Neural cell (in vitro differentiated cells): ENCODE measurements around the gene C7. TPM values are rescaled to one million over a fixed set of nuclear protein-coding genes. Genes with fewer than 3 reads are reported as not detected.
"Not testable (repeated sequence)": the region's sequence is repeated elsewhere in the genome, so short reads cannot be mapped to it uniquely, and the experiment has no call there.

ENCODE experiments used
- H2AFZ ChIP-seq: fragments of 200-600, 300-800 bp; sonication (generic), shearing (Covaris generic); 2 replicates; pipeline ENCODE4 v1.6.0; 2014; ENCODE audit warnings: low read depth, mild to moderate bottlenecking, antibody characterized with exemption, low read length, moderate library complexity
- H3F3A ChIP-seq: fragments of 200-600 bp; shearing (Covaris generic); 2 replicates; pipeline ENCODE4 v1.6.1; 2016; ENCODE audit warnings: mild to moderate bottlenecking, moderate library complexity, mixed read lengths, antibody characterized with exemption, low read length; ENCODE audit not compliant: insufficient read depth, poor library complexity, severe bottlenecking
- H3K27ac ChIP-seq: fragments of 200-600, 300-800 bp; sonication (generic), shearing (Covaris generic); 2 replicates; pipeline ENCODE4 v1.5.1; 2014; ENCODE audit warnings: mild to moderate bottlenecking, low read length, moderate library complexity
- H3K27me3 ChIP-seq: fragments of 300-800, 200-600 bp; sonication (generic), shearing (Covaris generic); 2 replicates; pipeline ENCODE4 v1.6.0; 2014; ENCODE audit warnings: mild to moderate bottlenecking, low read depth, low read length, moderate library complexity; ENCODE audit not compliant: insufficient read depth
- H3K36me3 ChIP-seq: fragments of 300-800, 200-600 bp; sonication (generic), shearing (Covaris generic); 2 replicates; pipeline ENCODE4 v1.5.1; 2014; ENCODE audit warnings: mild to moderate bottlenecking, antibody characterized with exemption, low read length, moderate library complexity; ENCODE audit not compliant: insufficient read depth
- H3K4me2 ChIP-seq: fragments of 300-800, 200-600 bp; sonication (generic), shearing (Covaris generic); 2 replicates; pipeline ENCODE4 v1.6.0; 2014; ENCODE audit warnings: mild to moderate bottlenecking, low read length
- H3K4me3 ChIP-seq: fragments of 300-800, 200-600 bp; sonication (generic), shearing (Covaris generic); 2 replicates; pipeline ENCODE4 v1.5.1; 2014; ENCODE audit warnings: mild to moderate bottlenecking, low read length, moderate library complexity
- H3K79me2 ChIP-seq: fragments of 200-600 bp; shearing (Covaris generic); replicated peaks from 2 replicates; pipeline ENCODE4 v1.6.0; 2014; ENCODE audit warnings: mild to moderate bottlenecking, low read length, moderate library complexity; ENCODE audit not compliant: insufficient read depth
- H3K9ac ChIP-seq: fragments of 300-800, 200-600 bp; sonication (generic), shearing (Covaris generic); 2 replicates; pipeline ENCODE4 v1.6.1; 2016; ENCODE audit warnings: mild to moderate bottlenecking, low read length, mixed read lengths
- H3K9me2 ChIP-seq: fragments of 200-600 bp; shearing (Covaris generic); 2 replicates; pipeline ENCODE4 v1.6.1; 2016; ENCODE audit warnings: mild to moderate bottlenecking, low read length, mixed read lengths; ENCODE audit not compliant: insufficient read depth
- H3K9me3 ChIP-seq: fragments of 200-600, 300-800 bp; sonication (generic), shearing (Covaris generic); 2 replicates; pipeline ENCODE4 v1.6.1; 2016; ENCODE audit warnings: mild to moderate bottlenecking, mixed run types, low read length, moderate library complexity, mixed read lengths
- H4K20me1 ChIP-seq: fragments of 200-600 bp; shearing (Covaris generic); 2 replicates; pipeline ENCODE4 v1.6.1; 2016; ENCODE audit warnings: mild to moderate bottlenecking, mixed run types; ENCODE audit not compliant: insufficient read depth
- EP300 ChIP-seq: fragments of 450-650 bp; conservative IDR thresholded peaks from 2 replicates; pipeline ENCODE4 v1.6.1; 2014; ENCODE audit warnings: antibody characterized with exemption, mild to moderate bottlenecking, moderate library complexity; ENCODE audit not compliant: poor library complexity, severe bottlenecking
- EZH2 ChIP-seq: fragments of 200-600, 300-800 bp; shearing (Covaris generic), sonication (generic); IDR thresholded peaks from 2 replicates; pipeline ENCODE4 v1.6.1; 2014; ENCODE audit warnings: antibody characterized with exemption, low read length, borderline replicate concordance, mild to moderate bottlenecking; ENCODE audit not compliant: insufficient read depth, poor library complexity, severe bottlenecking
- MXI1 ChIP-seq: fragments of 450-650 bp; conservative IDR thresholded peaks from 2 replicates; pipeline ENCODE4 v1.6.1; 2014; ENCODE audit warnings: antibody characterized with exemption, mild to moderate bottlenecking; ENCODE audit not compliant: poor library complexity, severe bottlenecking
- POLR2AphosphoS5 ChIP-seq: IDR thresholded peaks from 2 replicates; pipeline ENCODE4 v1.6.1; 2012
- RAD21 ChIP-seq: fragments of 450-650 bp; conservative IDR thresholded peaks from 2 replicates; pipeline ENCODE4 v1.6.1; 2014; ENCODE audit warnings: antibody characterized with exemption, mild to moderate bottlenecking, moderate library complexity
- REST ChIP-seq: IDR thresholded peaks from 2 replicates; pipeline ENCODE4 v1.6.1; 2012; ENCODE audit warnings: borderline replicate concordance
- SMC3 ChIP-seq: fragments of 450-650 bp; conservative IDR thresholded peaks from 2 replicates; pipeline ENCODE4 v1.6.1; 2014; ENCODE audit warnings: antibody characterized with exemption, mild to moderate bottlenecking, moderate library complexity; ENCODE audit not compliant: poor library complexity
- TAF1 ChIP-seq: IDR thresholded peaks from 2 replicates; pipeline ENCODE4 v1.6.1; 2012; ENCODE audit warnings: low read depth
- polyA plus RNA-seq: library from polyadenylated mRNA; depleted of rRNA; stranded (reverse); fragments of >200 nt; gene quantifications from 2 replicates; pipeline ENCODE4 v1.2.3, GENCODE V29; 2014
- small RNA-seq, 3 experiments: library from RNA; depleted of rRNA; stranded (forward); fragments of <200 nt; gene quantifications; one replicate each; pipeline ENCODE3, GENCODE V24; 2012
- TF ChIP-seq, protein P1 (sequence below): fragments of 450-650 bp; IDR thresholded peaks from 2 replicates; pipeline ENCODE4 v1.5.1; 2014; ENCODE audit warnings: antibody characterized with exemption, mild to moderate bottlenecking, moderate library complexity; ENCODE audit not compliant: poor library complexity, severe bottlenecking

C7 gene
- polyA plus RNA-seq, 1 donor from 2014 or later, result not detected

- Histone ChIP-seq H3K9ac (no peak overlapping the region), H3K36me3 (no peaks in the 10 kb centered on the region), H3K9me3 (no peaks in the 10 kb centered on the region), H4K20me1 (no peaks in the 10 kb centered on the region), H3F3A (no peaks in the 10 kb centered on the region), H3K9me2 (no peaks in the 10 kb centered on the region), H3K79me2 (no peaks in the 10 kb centered on the region), H3K27me3 (no peaks in the 10 kb centered on the region), H3K4me3 (no peak overlapping the region), H3K4me2 (no peak overlapping the region), H2AFZ (no peak overlapping the region), H3K27ac (no peak overlapping the region)
- TF ChIP-seq EP300 (no peak), EZH2 (no peak), MXI1 (no peak), SMC3 (no peak), TAF1 (no peak), REST (no peak), POLR2AphosphoS5 (no peak), RAD21 (no peak)
- TF ChIP-seq, protein P1, sequence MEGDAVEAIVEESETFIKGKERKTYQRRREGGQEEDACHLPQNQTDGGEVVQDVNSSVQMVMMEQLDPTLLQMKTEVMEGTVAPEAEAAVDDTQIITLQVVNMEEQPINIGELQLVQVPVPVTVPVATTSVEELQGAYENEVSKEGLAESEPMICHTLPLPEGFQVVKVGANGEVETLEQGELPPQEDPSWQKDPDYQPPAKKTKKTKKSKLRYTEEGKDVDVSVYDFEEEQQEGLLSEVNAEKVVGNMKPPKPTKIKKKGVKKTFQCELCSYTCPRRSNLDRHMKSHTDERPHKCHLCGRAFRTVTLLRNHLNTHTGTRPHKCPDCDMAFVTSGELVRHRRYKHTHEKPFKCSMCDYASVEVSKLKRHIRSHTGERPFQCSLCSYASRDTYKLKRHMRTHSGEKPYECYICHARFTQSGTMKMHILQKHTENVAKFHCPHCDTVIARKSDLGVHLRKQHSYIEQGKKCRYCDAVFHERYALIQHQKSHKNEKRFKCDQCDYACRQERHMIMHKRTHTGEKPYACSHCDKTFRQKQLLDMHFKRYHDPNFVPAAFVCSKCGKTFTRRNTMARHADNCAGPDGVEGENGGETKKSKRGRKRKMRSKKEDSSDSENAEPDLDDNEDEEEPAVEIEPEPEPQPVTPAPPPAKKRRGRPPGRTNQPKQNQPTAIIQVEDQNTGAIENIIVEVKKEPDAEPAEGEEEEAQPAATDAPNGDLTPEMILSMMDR, result no peak
These were observed 103.0 kb downstream of the C7 start for GRCh38 chr5:41012318-41012717.

GRCh38 chr5:41022600-41022999 is 113.3 kb downstream of the C7 start:
- H3K4me3 ChIP-seq, H2AFZ ChIP-seq, H3K9me2 ChIP-seq, H3K9ac ChIP-seq, H3K4me2 ChIP-seq, H3F3A ChIP-seq, H4K20me1 ChIP-seq, H3K79me2 ChIP-seq, H3K27ac ChIP-seq, H3K27me3 ChIP-seq, H3K9me3 ChIP-seq, H3K36me3 ChIP-seq: not testable (repeated sequence)

Small RNAs within 50 kb of the gene (small RNA-seq; reads per million reads assigned to genes)
- 0 reads per million in 3 experiments for gene AC114967.1
- 0 reads per million in 3 experiments for gene RNU7-161P

Other genes with a start within 250 kb of the C7 start
- gene PTGER4, start 229.6 kb upstream of the C7 start, polyA plus RNA-seq, result 6.2 and 12.0 TPM in 2 replicates
- gene TTC33, start 153.5 kb upstream of the C7 start, polyA plus RNA-seq, result 53.1 and 73.5 TPM in 2 replicates
- gene PRKAA1, start 111.1 kb upstream of the C7 start, polyA plus RNA-seq, result 58.0 and 66.9 TPM in 2 replicates
- 107 and 110 TPM in 2 replicates for gene RPL37, start 74.3 kb upstream of the C7 start, polyA plus RNA-seq
- gene CARD6, start 68.1 kb upstream of the C7 start, polyA plus RNA-seq, result 0.06 TPM in 1 of 2 replicates, not detected in the other
- gene MROH2B, start 161.8 kb downstream of the C7 start, polyA plus RNA-seq, result not detected in 2 replicates